Spleen (tissue), 7 donors: ENCODE data around the gene RELL1.

Experiments
- CTCF ChIP-seq, 11 experiments: fragments of 200-600 bp in 7 of 11; fragments of 450-650 bp in 4 of 11; sonication (generic) in 4 of 11; IDR thresholded peaks in 8 of 11; conservative IDR thresholded peaks in 3 of 11; 1 replicate in 7 of 11; 2 replicates in 4 of 11; pipeline versions ENCODE4 v1.4.0 to v1.8.0; 2016 to 2021; ENCODE audit warnings: antibody characterized with exemption in 11 of 11, inconsistent platforms in 4 of 11, mild to moderate bottlenecking in 1 of 11
- POLR2A ChIP-seq, 3 donors: fragments of 450-650 bp; IDR thresholded peaks; one replicate each; pipeline ENCODE4 v1.5.1; 2017; ENCODE audit warnings: antibody characterized with exemption in 3 of 3, mild to moderate bottlenecking in 1 of 3
- POLR2AphosphoS5 ChIP-seq, 3 donors: sonication (generic); formaldehyde crosslinking; IDR thresholded peaks; one replicate each; pipeline ENCODE4 v1.5.1; 2017; ENCODE audit warnings: antibody characterized with exemption in 3 of 3
- donor health status: DM: no; HTN: no; CAD: no; lungs with moderate emphysema.
- donor health status: DM: no; HTN: no; CAD: no.
- donor health status: DM: no; HTN: no; CAD: no.

- no peak for TF ChIP-seq POLR2A (IDR thresholded peaks at IDR 0.05)
- TF ChIP-seq CTCF (IDR thresholded peaks at IDR 0.05 in 8 of 11, conservative IDR thresholded peaks at IDR 0.05 in 3 of 11), result peak in 2 of 11 experiments; percentile 10 to 23
- TF ChIP-seq POLR2AphosphoS5 (IDR thresholded peaks at IDR 0.05), result peak; percentile 56 to 83 (median 76)
These were observed at the start of gene RELL1 for GRCh38 chr4:37686373-37687193.
